ENCODE results near the gene CFAP410.

GRCh38 chr21:44350773-44351481 lies 11.7 kb upstream of the CFAP410 start:
- TF ChIP-seq CTCF (IDR thresholded peaks at IDR 0.05) (no peak), POLR2A (IDR thresholded peaks at IDR 0.05) (no peak)

Measured in heart left ventricle (tissue), 13 donors.